Glutamatergic neuron (in vitro differentiated cells): ENCODE measurements around the gene SMG9. TPM values are rescaled to one million over a fixed set of nuclear protein-coding genes. Genes with fewer than 3 reads are reported as not detected.

Source experiments
- DNase-seq: peaks from one replicate; pipeline ENCODE4 v3.0.0; 2022
- H3K27ac Mint-ChIP-seq: one replicate; pipeline ENCODE4 v1.8.0; 2020; ENCODE audit warnings: mild to moderate bottlenecking, mixed read lengths, inconsistent platforms; ENCODE audit not compliant: unreplicated experiment
- H3K27me3 Mint-ChIP-seq: one replicate; pipeline ENCODE4 v1.8.0; 2020; ENCODE audit warnings: mild to moderate bottlenecking, moderate library complexity, mixed read lengths, inconsistent platforms; ENCODE audit not compliant: unreplicated experiment
- H3K36me3 Mint-ChIP-seq: one replicate; pipeline ENCODE4 v1.8.0; 2020; ENCODE audit warnings: mild to moderate bottlenecking, mixed read lengths, inconsistent platforms; ENCODE audit not compliant: unreplicated experiment
- H3K4me1 Mint-ChIP-seq: one replicate; pipeline ENCODE4 v1.8.0; 2020; ENCODE audit warnings: mild to moderate bottlenecking, low read depth, mixed read lengths, inconsistent platforms; ENCODE audit not compliant: unreplicated experiment
- H3K4me3 Mint-ChIP-seq: one replicate; pipeline ENCODE4 v1.8.0; 2020; ENCODE audit warnings: mild to moderate bottlenecking, mixed read lengths, inconsistent platforms; ENCODE audit not compliant: unreplicated experiment
- H3K9me3 Mint-ChIP-seq: one replicate; pipeline ENCODE4 v1.8.0; 2020; ENCODE audit warnings: mild to moderate bottlenecking, moderate library complexity, mixed read lengths, inconsistent platforms; ENCODE audit not compliant: unreplicated experiment
- total RNA-seq: library from RNA; stranded (reverse); fragmentation: NEBNext Ultra II Directional; extraction: Animal tissue kit (Norgen Biotek cat#: 25700); gene quantifications from one replicate; pipeline ENCODE4 v1.2.1, GENCODE V29; 2021; ENCODE audit not compliant: unreplicated experiment
- TF ChIP-seq, protein P1 (sequence below): fragments of 200-600 bp; sonication (generic); IDR thresholded peaks from one replicate; pipeline ENCODE4 v1.5.0; 2021; ENCODE audit not compliant: partially characterized antibody, unreplicated experiment

SMG9 gene
- total RNA-seq, 1 donor from 2014 or later = 34.1 TPM

DNA sequence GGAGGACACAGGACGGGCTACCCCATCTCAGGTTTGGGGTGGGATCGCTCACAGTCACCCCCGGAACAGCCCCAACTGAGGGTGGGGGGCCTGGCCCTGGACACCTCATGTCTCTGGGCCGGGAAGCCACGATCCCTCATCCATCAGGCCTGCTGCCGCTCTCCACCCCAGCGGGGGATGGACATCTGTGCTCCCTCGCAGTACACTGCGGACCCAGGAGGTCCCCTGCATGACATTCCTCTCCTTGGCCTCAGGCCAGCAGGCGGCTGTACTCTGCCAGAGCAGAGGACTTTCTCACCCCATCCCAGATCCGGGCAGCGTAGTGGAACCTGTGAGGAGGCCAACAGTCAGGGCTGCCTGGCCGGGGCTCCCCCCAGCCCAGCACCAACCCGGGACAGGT is 23.4 kb downstream of the SMG9 start:
- H3K27me3 Mint-ChIP-seq = peaks cover 2% of the 10 kb centered on the region
- H3K4me1 Mint-ChIP-seq = no peaks in the 10 kb centered on the region
- H3K36me3 Mint-ChIP-seq = peaks cover 13% of the 10 kb centered on the region
- H3K9me3 Mint-ChIP-seq = no peaks in the 10 kb centered on the region
- TF ChIP-seq, protein P1, sequence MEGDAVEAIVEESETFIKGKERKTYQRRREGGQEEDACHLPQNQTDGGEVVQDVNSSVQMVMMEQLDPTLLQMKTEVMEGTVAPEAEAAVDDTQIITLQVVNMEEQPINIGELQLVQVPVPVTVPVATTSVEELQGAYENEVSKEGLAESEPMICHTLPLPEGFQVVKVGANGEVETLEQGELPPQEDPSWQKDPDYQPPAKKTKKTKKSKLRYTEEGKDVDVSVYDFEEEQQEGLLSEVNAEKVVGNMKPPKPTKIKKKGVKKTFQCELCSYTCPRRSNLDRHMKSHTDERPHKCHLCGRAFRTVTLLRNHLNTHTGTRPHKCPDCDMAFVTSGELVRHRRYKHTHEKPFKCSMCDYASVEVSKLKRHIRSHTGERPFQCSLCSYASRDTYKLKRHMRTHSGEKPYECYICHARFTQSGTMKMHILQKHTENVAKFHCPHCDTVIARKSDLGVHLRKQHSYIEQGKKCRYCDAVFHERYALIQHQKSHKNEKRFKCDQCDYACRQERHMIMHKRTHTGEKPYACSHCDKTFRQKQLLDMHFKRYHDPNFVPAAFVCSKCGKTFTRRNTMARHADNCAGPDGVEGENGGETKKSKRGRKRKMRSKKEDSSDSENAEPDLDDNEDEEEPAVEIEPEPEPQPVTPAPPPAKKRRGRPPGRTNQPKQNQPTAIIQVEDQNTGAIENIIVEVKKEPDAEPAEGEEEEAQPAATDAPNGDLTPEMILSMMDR = no peak
- no peak overlapping the region for H3K4me3 Mint-ChIP-seq
- H3K27ac Mint-ChIP-seq = no peak overlapping the region
- no peak for DNase-seq

DNA sequence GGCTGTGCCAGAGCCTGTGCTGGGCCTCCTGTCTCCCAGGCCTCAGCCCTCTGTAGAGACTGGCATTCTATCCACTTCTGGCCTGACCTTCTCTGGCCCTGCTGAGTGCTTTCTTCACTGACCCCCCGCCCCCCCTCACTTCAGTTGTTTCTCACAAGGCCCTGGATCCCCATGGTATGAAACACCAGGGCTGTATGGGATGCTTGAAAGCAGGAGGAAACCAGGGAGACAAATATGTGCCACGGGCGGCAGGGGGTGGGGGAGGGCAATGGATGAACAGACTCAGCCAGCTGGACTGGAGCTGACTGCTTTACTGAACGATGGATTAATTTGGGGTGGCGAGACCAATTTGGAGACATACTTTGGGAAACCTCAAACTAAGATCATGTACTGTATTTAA is 24.8 kb downstream of the SMG9 start:
- Mint-ChIP-seq H3K9me3 (no peaks in the 10 kb centered on the region), H3K27ac (no peak overlapping the region), H3K4me3 (no peak overlapping the region), H3K27me3 (peaks cover 2% of the 10 kb centered on the region), H3K4me1 (no peaks in the 10 kb centered on the region), H3K36me3 (peaks cover 13% of the 10 kb centered on the region)
- TF ChIP-seq, protein P1 = no peak
- no peak for DNase-seq

DNA sequence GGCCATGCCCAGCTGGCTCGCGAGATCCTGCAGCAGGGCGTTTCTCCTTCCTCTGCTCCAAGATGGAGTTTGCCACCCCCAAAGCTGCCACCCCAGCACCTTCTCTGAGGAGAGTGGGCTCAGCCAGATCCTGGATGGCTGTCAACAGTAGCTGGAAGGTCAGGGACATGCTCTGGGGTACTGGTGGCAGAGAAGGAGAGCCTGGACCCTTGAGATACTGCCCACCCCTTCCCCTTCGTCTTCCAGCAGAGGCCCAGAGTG is 27.2 kb downstream of the SMG9 start:
- Mint-ChIP-seq H3K27me3 (peaks cover 2% of the 10 kb centered on the region), H3K4me1 (no peaks in the 10 kb centered on the region), H3K4me3 (no peak overlapping the region), H3K36me3 (peaks cover 11% of the 10 kb centered on the region), H3K27ac (no peak overlapping the region), H3K9me3 (no peaks in the 10 kb centered on the region)
- DNase-seq = no peak
- TF ChIP-seq, protein P1 = no peak

DNA sequence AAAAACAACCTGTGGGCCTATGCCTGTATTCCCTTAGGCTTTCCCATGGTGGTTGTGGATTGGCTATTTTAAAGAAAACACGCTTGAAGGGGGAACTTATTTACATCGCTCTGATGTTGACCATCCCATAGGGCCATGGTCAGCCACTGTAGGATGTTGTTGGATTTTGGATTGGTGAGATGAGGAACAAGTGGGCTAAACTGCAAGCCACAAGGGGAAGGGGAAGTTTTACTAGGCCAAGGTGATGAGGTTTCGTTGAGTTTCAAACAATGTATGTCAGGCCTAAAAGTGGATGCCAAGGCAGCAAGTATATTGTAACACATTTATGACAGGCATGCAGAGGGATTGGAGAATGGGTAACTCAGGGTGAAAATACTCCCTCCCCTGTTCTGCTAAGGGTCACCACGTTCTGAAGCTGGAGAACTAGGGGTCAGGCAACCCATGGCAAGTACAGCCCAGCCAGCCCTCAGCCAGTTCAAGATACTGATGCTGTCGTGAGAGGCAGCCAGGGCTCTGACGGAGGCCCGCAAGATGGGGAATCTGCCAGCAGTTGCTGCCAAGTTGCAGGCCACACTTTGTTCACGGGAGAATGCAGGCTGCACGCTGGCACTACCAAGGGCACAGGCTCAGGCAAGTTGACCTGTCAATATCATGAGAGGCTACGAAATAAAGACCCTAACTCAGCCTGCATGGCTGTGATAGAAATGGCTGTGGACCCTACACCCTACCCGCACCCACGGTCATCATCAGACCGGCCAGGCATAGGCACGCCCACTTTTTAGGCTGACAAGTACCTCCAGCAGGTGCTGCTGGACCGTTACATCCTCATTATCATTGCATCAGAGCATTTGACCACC is 27.8 kb downstream of the SMG9 start:
- Mint-ChIP-seq H3K4me3 (no peak overlapping the region), H3K4me1 (no peaks in the 10 kb centered on the region)

GRCh38 chr19:43725468-43725867 is 29.3 kb downstream of the SMG9 start:
- peaks cover 5% of the 10 kb centered on the region for H3K36me3 Mint-ChIP-seq
- H3K4me1 Mint-ChIP-seq = peaks cover 2% of the 10 kb centered on the region
- no peaks in the 10 kb centered on the region for H3K27me3 Mint-ChIP-seq
- TF ChIP-seq, protein P1 = no peak
- no peaks in the 10 kb centered on the region for H3K9me3 Mint-ChIP-seq
- no peak overlapping the region for H3K4me3 Mint-ChIP-seq
- H3K27ac Mint-ChIP-seq = no peak overlapping the region
- DNase-seq = no peak

More for the DNA sequence above, 27.8 kb downstream of the SMG9 start:
- Mint-ChIP-seq H3K27me3 (peaks cover 1% of the 10 kb centered on the region), H3K27ac (no peak overlapping the region), H3K36me3 (peaks cover 5% of the 10 kb centered on the region), H3K9me3 (no peaks in the 10 kb centered on the region)
- TF ChIP-seq, protein P1 = no peak
- no peak for DNase-seq
